Heart right ventricle (tissue), 16 donors: ENCODE results near the gene CISTR. TPM values are rescaled to one million over a fixed set of nuclear protein-coding genes. Genes with fewer than 3 reads are reported as not detected.
"Not testable (repeated sequence)": the region's sequence is repeated elsewhere in the genome, so short reads cannot be mapped to it uniquely, and the experiment has no call there.

Source experiments
- ATAC-seq, 8 donors: fragments of 200-7000 bp; cut with Tn5 transposase; one replicate each; pipeline ENCODE4 v1.9.1; 2020; ENCODE audit warnings: mild to moderate bottlenecking in 8 of 8, moderate library complexity in 8 of 8, moderate number of reproducible peaks in 1 of 8
- DNase-seq, 2 donors: peaks; one replicate each; pipeline ENCODE4 v3.0.0-alpha.2; 2020
- H3K27ac ChIP-seq, 10 donors: fragments of 200-600 bp; sonication (generic) in 2 of 10; one replicate each; pipeline versions ENCODE4 v1.5.0 to v1.8.0; 2020 to 2022; ENCODE audit warnings: mild to moderate bottlenecking in 3 of 10
- H3K27me3 ChIP-seq, 7 donors: fragments of 200-600 bp; one replicate each; pipeline ENCODE4 v1.8.0; 2021 to 2022; ENCODE audit warnings: mild to moderate bottlenecking in 2 of 7
- H3K36me3 ChIP-seq, 9 donors: fragments of 200-600 bp; sonication (generic) in 1 of 9; one replicate each; pipeline versions ENCODE4 v1.5.0 to v1.8.0; 2020 to 2022; ENCODE audit warnings: mild to moderate bottlenecking in 2 of 9
- H3K4me1 ChIP-seq, 9 donors: fragments of 200-600 bp; sonication (generic) in 1 of 9; one replicate each; pipeline versions ENCODE4 v1.5.0 to v1.8.0; 2020 to 2022; ENCODE audit warnings: mild to moderate bottlenecking in 4 of 9
- H3K4me3 ChIP-seq, 10 donors: fragments of 200-600 bp; sonication (generic) in 2 of 10; one replicate each; pipeline versions ENCODE4 v1.5.0 to v1.8.0; 2020 to 2022; ENCODE audit warnings: mild to moderate bottlenecking in 7 of 10, moderate library complexity in 2 of 10
- H3K9me3 ChIP-seq, 11 donors: fragments of 200-600 bp in 10 of 11; sonication (generic) in 2 of 11; one replicate each; pipeline versions ENCODE4 v1.5.0 to v1.8.0; 2013 to 2022; ENCODE audit warnings: mild to moderate bottlenecking in 2 of 11, control low read depth in 1 of 11, moderate library complexity in 1 of 11
- WGBS, 2 donors: extraction: QIAGEN DNeasy Blood & Tissue Kit; methylation state at CpG; one replicate each; pipeline ENCODE4 v1.1.7; 2013; ENCODE audit warnings: inconsistent platforms in 1 of 2; 5-methylcytosine and 5-hydroxymethylcytosine counted together
- intact Hi-C, 10 donors: fragments of 100-400 bp; cut with DNase I; formaldehyde crosslinking; loops; one replicate each; pipeline versions ENCODE4 v1.11.1 to v1.14.2; 2022
- polyA plus RNA-seq, 2 donors: library from polyadenylated mRNA; stranded (reverse); fragments of 200-250 nt; gene quantifications; one replicate each; pipeline ENCODE4 v1.2.3, GENCODE V29; 2013
- total RNA-seq, 10 donors: library from RNA; stranded (reverse); fragmentation: NEBNext Ultra II Directional in 3 of 10; extraction: Animal tissue kit (Norgen Biotek cat#: 25700) in 3 of 10; gene quantifications; one replicate each; pipeline versions ENCODE4 v1.2.1 to v1.2.4, GENCODE V29; 2021 to 2023
- TF ChIP-seq, protein P1 (sequence below), 9 donors: fragments of 200-600 bp; sonication (generic) in 2 of 9; IDR thresholded peaks; one replicate each; pipeline versions ENCODE4 v1.5.0 to v1.8.0; 2021 to 2022; ENCODE audit warnings: antibody characterized with exemption in 9 of 9, mild to moderate bottlenecking in 5 of 9, moderate library complexity in 1 of 9
- donor health status: Arrhythmogenic right ventricular cardiomyopathy.
- donor health status: ischemic (EF 13 %, LVEDD 7.1; RV severe dilation, severe dysfunction).
- donor health status: healthy with polysubstance abuse.
- donor health status: DM: no; HTN: yes; CAD: no.
- donor health status: DM: no; HTN: no; CAD: no.
- donor health status: ischemic (EF 25% LVEDD 6.9; RV normal size, moderate dysfunction).
- donor health status: ischemic (EF 25% LVEDD 5.7; RV mildly dilated, moderate dysfunction).
- donor health status: healthy.
- donor health status: DM: yes; HTN: yes; CAD: no.
- donor health status: Ischemic cardiomyopathy.
- donor health status: ischemic (EF 35%, LVEDD 5.7; RV mildly dilated, moderate dysfunction).
- donor health status: nonischemic (EF 11% LVEDD 7.7; RV severe dilation, severe dysfunction).
- donor health status: DM: yes; HTN: yes; CAD: no.
- donor health status: PGD.
- donor health status: ischemic (EF 29% LVEDD 5.4; RV normal size, mild dysfunction).
- donor health status: nonischemic (EF 23%, LVEDD 6.1; RV moderate dilation, normal function).

Gene CISTR
- total and polyA plus RNA-seq, 12 donors = 0.16 to 3.6 (median 2.6) TPM; not detected in 1

DNA sequence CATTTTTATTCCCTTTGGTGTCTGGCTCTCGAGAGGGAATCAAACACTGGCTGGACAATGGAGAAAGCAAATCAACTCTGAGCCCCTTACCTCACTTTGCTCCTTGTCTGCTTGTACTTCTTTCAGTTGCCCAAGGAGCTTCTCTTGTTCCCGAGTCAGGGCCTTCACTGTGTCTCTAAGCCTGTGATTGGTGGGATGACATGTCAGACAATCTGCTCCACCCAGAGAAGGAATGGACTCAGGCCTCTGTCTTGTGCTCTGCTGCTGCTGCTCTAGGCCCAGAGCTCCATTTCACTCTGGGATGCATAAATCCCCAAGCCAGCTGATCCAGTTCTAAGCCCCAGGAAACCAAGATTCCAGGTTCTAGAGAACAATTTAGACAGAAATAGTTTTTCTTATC, 32.1 kb downstream of the CISTR start:
- TF ChIP-seq, protein P1, sequence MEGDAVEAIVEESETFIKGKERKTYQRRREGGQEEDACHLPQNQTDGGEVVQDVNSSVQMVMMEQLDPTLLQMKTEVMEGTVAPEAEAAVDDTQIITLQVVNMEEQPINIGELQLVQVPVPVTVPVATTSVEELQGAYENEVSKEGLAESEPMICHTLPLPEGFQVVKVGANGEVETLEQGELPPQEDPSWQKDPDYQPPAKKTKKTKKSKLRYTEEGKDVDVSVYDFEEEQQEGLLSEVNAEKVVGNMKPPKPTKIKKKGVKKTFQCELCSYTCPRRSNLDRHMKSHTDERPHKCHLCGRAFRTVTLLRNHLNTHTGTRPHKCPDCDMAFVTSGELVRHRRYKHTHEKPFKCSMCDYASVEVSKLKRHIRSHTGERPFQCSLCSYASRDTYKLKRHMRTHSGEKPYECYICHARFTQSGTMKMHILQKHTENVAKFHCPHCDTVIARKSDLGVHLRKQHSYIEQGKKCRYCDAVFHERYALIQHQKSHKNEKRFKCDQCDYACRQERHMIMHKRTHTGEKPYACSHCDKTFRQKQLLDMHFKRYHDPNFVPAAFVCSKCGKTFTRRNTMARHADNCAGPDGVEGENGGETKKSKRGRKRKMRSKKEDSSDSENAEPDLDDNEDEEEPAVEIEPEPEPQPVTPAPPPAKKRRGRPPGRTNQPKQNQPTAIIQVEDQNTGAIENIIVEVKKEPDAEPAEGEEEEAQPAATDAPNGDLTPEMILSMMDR (IDR thresholded peaks at IDR 0.05) = no peak
- H3K4me1 ChIP-seq = peaks cover 0 to 6% (median 0%) of the 10 kb centered on the region in 9 donors
- intact Hi-C loops = no loop called here
- H3K27ac ChIP-seq = no peak overlapping the region
- DNase-seq (no peak), ATAC-seq (no peak)
- 75 to 78% methylated on average over 2 of the region's 2 CpGs for WGBS, 2 donors
- no peak overlapping the region for H3K4me3 ChIP-seq
- peaks cover 0 to 100% (median 75%) of the 10 kb centered on the region in 9 donors for H3K36me3 ChIP-seq
- no peaks in the 10 kb centered on the region for H3K27me3 ChIP-seq
- no peaks in the 10 kb centered on the region for H3K9me3 ChIP-seq

DNA sequence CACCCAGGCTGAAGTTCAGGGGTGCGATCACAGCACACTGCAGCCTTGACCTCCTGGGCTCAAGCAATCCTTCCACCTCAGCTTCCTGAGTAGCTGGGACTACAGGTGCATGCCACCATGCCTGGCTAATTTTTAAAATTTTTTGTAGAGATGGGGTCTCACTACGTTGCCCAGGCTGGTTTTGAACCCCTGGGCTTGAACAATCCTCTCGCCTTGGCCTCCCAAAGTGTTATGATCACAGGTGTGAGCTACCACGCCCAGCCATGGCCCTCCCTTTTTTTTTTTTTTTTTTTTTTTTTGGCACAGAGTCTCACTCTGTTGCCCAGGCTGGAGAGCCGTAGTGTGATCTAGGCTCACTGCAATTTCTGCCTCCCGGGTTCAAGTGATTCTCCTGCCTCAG, 33.2 kb downstream of the CISTR start:
- H3K36me3 ChIP-seq = peaks cover 0 to 100% (median 76%) of the 10 kb centered on the region in 9 donors
- H3K27me3 ChIP-seq, ATAC-seq, H3K4me3 ChIP-seq, H3K27ac ChIP-seq, H3K9me3 ChIP-seq, intact Hi-C loops, H3K4me1 ChIP-seq, DNase-seq: not testable (repeated sequence)
- 83 to 85% methylated on average over 6 of the region's 6 CpGs for WGBS, 2 donors

DNA sequence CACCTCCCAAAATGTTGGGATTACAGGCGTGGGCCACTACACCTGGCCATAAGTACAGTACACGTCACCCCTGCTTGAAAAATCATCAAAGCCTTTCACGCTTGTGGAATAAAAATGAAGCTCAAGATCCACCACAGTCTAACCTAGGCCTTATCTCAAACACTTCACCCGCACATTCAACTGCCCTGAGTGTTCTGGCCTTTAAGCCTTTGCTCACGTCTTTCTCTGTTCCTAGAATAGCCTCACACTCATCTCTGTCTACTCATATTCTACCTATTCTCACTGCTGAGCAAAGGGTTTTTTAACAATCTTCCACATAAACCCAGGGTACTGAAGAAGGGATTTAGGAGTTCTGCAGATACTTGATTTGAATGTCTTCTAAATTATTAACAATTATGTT, 34.5 kb downstream of the CISTR start:
- peak in 7 of 8 donors; percentile 61 to 95 (median 88) for ATAC-seq
- Histone ChIP-seq H3K4me1 (peaks cover 0 to 6% (median 0%) of the 10 kb centered on the region in 9 donors), H3K9me3 (no peaks in the 10 kb centered on the region), H3K27me3 (no peaks in the 10 kb centered on the region), H3K4me3 (no peak overlapping the region), H3K36me3 (peaks cover 0 to 100% (median 80%) of the 10 kb centered on the region in 9 donors), H3K27ac (peak overlapping the region in 4 of 10 donors; percentile 23 to 56 (median 31))
- DNase-seq = no peak
- intact Hi-C loops = no loop called here
- 53 to 66% methylated on average over 5 of the region's 5 CpGs for WGBS, 2 donors
- TF ChIP-seq, protein P1 (IDR thresholded peaks at IDR 0.05) = no peak

DNA sequence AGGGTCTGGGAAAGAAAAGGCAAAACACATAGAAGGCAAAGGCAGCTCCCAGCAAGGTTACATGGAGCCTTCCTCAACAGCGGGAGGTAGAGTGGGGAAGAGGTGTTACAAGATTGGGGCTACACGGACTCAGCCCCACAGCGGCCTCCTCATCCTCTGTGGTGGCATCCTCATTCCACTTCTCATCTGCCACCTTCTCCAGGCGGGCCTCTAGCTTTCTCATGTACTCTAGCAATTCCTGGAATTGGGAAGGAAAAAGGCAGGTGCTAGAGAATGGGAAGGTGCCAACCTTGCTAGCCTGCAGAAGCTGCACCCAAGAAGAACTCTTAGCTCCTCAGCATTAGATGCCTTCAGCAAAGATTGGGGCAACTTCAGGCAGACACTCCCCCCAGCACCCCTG, 37.8 kb downstream of the CISTR start:
- no peak for DNase-seq
- Histone ChIP-seq H3K27ac (no peak overlapping the region), H3K4me1 (peaks cover 0 to 6% (median 0%) of the 10 kb centered on the region in 9 donors), H3K9me3 (no peaks in the 10 kb centered on the region), H3K27me3 (no peaks in the 10 kb centered on the region), H3K4me3 (no peak overlapping the region), H3K36me3 (peaks cover 0 to 85% (median 47%) of the 10 kb centered on the region in 9 donors)
- ATAC-seq = no peak
- TF ChIP-seq, protein P1 (IDR thresholded peaks at IDR 0.05) = no peak
- 91 to 98% methylated on average over 4 of the region's 4 CpGs for whole genome bisulfite sequencing, 2 donors
- intact Hi-C loops = no loop called here

DNA sequence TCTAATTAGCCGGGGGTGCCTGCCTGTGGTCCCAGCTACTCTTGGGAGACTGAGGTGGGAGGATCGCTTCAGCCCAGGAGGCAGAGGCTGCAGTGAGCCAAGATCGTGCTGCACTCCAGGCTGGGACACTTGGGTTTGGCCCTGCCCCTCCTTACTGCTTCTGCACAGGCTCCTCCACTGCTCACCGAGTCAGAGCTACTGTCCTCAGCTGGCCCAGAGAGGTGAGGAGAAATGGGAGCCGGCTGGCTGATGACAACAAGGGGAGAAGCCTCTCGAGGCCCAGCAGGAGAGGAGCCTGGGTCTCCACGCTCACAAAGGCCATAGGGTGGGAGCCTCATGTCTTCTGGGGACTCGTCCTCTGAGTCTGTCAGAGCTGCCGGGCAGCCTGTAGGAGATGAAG, 38.3 kb downstream of the CISTR start:
- Histone ChIP-seq H3K27ac (no peak overlapping the region), H3K4me1 (peaks cover 0 to 6% (median 0%) of the 10 kb centered on the region in 9 donors), H3K4me3 (no peak overlapping the region), H3K36me3 (peaks cover 0 to 80% (median 44%) of the 10 kb centered on the region in 9 donors), H3K9me3 (no peaks in the 10 kb centered on the region), H3K27me3 (no peaks in the 10 kb centered on the region)
- WGBS, 2 donors = 81 to 83% methylated on average over 9 of the region's 9 CpGs
- DNase-seq (no peak), ATAC-seq (no peak)
- intact Hi-C loops = no loop called here
- TF ChIP-seq, protein P1 (IDR thresholded peaks at IDR 0.05) = no peak
